ENCODE results near the gene VAV1.

Gene VAV1

DNA sequence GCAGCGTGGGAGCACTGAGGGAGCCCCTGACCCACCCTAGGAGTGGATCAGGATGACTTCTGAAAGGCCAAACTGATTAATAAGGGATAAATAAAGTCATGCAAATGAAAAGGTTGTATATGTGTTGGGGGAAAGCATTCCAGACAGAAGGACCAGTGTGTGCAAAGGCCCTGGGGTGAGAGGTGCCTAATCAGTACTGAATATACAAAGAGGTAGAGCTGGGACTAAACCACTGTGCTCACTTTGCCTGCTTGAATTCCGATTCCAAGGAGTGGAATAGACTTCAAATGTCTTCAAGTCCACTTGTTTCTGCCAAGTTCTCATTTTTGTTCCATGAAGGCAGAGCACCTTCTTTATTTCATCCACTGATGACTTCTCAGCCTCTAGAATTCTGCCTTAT is 82.2 kb downstream of the VAV1 start:
- Histone ChIP-seq H3K4me1 (ENCODE audit: insufficient read depth, low read length, severe bottlenecking) (no peaks in the 10 kb centered on the region), H3K27ac (ENCODE audit: low read depth, low read length, poor library complexity, severe bottlenecking) (no peak overlapping the region), H3K4me2 (ENCODE audit: low read length) (no peak overlapping the region), H4K20me1 (ENCODE audit: insufficient read depth, low read length) (no peaks in the 10 kb centered on the region), H3K9me3 (ENCODE audit: low read length) (no peaks in the 10 kb centered on the region), H3K9me2 (ENCODE audit: low read depth, low read length) (no peaks in the 10 kb centered on the region), H3F3A (ENCODE audit: insufficient read depth, low read length) (no peaks in the 10 kb centered on the region), H3K36me3 (ENCODE audit: insufficient read depth, low read length) (peaks cover 64% of the 10 kb centered on the region), H3K9ac (ENCODE audit: low read length) (no peak overlapping the region), H2AFZ (ENCODE audit: low read length) (no peak overlapping the region), H3K27me3 (ENCODE audit: insufficient read depth, low read length) (no peaks in the 10 kb centered on the region), H3K79me2 (ENCODE audit: insufficient read depth, low read length) (no peaks in the 10 kb centered on the region), H3K4me3 (ENCODE audit: low read depth, low read length, poor library complexity, severe bottlenecking) (no peak overlapping the region)
- no peak for TF ChIP-seq EZH2 (IDR thresholded peaks at IDR 0.05; ENCODE audit: borderline replicate concordance, low read length)
- TF ChIP-seq, protein P1, sequence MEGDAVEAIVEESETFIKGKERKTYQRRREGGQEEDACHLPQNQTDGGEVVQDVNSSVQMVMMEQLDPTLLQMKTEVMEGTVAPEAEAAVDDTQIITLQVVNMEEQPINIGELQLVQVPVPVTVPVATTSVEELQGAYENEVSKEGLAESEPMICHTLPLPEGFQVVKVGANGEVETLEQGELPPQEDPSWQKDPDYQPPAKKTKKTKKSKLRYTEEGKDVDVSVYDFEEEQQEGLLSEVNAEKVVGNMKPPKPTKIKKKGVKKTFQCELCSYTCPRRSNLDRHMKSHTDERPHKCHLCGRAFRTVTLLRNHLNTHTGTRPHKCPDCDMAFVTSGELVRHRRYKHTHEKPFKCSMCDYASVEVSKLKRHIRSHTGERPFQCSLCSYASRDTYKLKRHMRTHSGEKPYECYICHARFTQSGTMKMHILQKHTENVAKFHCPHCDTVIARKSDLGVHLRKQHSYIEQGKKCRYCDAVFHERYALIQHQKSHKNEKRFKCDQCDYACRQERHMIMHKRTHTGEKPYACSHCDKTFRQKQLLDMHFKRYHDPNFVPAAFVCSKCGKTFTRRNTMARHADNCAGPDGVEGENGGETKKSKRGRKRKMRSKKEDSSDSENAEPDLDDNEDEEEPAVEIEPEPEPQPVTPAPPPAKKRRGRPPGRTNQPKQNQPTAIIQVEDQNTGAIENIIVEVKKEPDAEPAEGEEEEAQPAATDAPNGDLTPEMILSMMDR (IDR thresholded peaks at IDR 0.05; ENCODE audit: low read length): no peak

DNA sequence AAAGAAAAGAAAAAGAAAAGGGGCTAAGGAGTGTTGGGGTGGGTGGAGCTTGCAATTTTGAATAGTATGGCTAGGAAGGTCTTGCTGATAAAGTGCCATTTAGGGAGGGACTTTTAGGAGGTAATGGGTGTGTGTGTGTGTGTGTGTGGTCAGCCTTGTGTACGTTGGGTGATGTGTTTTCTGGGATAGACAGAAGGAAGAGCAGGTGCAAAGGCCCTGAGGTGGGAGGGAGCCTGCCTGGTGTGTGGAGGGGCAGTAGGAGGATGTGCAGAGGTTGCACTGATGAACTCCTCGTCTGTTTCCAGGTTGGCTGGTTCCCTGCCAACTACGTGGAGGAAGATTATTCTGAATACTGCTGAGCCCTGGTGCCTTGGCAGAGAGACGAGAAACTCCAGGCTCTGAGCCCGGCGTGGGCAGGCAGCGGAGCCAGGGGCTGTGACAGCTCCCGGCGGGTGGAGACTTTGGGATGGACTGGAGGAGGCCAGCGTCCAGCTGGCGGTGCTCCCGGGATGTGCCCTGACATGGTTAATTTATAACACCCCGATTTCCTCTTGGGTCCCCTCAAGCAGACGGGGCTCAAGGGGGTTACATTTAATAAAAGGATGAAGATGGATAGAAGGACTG is 84.4 kb downstream of the VAV1 start:
- no peaks in the 10 kb centered on the region for H3K27me3 ChIP-seq (ENCODE audit: insufficient read depth, low read length)
- TF ChIP-seq, protein P1 (IDR thresholded peaks at IDR 0.05; ENCODE audit: low read length): no peak
- TF ChIP-seq EZH2 (IDR thresholded peaks at IDR 0.05; ENCODE audit: borderline replicate concordance, low read length): no peak
- no peaks in the 10 kb centered on the region for H3K79me2 ChIP-seq (ENCODE audit: insufficient read depth, low read length)
- H4K20me1 ChIP-seq (ENCODE audit: insufficient read depth, low read length): no peaks in the 10 kb centered on the region
- H2AFZ ChIP-seq (ENCODE audit: low read length): no peak overlapping the region
- no peaks in the 10 kb centered on the region for H3K4me1 ChIP-seq (ENCODE audit: insufficient read depth, low read length, severe bottlenecking)
- H3K36me3 ChIP-seq (ENCODE audit: insufficient read depth, low read length): peaks cover 49% of the 10 kb centered on the region
- no peak overlapping the region for H3K9ac ChIP-seq (ENCODE audit: low read length)
- no peak overlapping the region for H3K4me3 ChIP-seq (ENCODE audit: low read depth, low read length, poor library complexity, severe bottlenecking)
- no peak overlapping the region for H3K27ac ChIP-seq (ENCODE audit: low read depth, low read length, poor library complexity, severe bottlenecking)
- no peaks in the 10 kb centered on the region for H3K9me2 ChIP-seq (ENCODE audit: low read depth, low read length)
- H3F3A ChIP-seq (ENCODE audit: insufficient read depth, low read length): no peaks in the 10 kb centered on the region
- H3K9me3 ChIP-seq (ENCODE audit: low read length): no peaks in the 10 kb centered on the region
- H3K4me2 ChIP-seq (ENCODE audit: low read length): no peak overlapping the region

DNA sequence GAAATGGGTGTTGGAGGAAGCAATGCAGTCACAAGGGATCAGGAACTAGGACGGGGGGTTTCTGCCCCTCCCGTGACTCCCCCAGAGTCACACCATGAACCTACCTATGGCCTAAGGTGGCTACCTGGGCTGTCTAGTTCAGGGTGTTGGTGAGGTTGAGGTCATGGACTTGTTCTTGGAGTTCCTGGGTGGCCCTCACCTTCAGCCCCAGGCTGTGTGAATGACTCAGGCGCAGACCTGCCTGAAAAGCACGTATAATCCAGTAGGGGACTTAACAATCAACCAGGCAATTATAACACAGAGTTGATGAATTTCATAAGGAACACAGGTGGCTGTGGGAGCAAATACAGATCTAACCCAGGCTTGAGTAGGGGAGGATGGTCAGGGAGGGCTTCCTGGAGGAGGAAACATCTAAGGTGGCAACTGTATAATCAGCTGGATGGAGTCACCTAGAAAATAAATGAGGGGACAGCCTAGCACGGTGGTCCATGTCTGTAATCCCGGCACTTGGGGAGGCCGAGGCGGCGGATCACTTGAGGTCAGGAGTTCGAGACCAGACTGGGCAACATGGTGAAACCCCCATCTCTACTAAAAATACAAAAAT is 89.3 kb downstream of the VAV1 start:
- Histone ChIP-seq H4K20me1 (ENCODE audit: insufficient read depth, low read length) (no peaks in the 10 kb centered on the region), H3K4me3 (ENCODE audit: low read depth, low read length, poor library complexity, severe bottlenecking) (no peak overlapping the region), H3K27ac (ENCODE audit: low read depth, low read length, poor library complexity, severe bottlenecking) (no peak overlapping the region), H3K27me3 (ENCODE audit: insufficient read depth, low read length) (no peaks in the 10 kb centered on the region), H3K4me2 (ENCODE audit: low read length) (no peak overlapping the region), H3K9me2 (ENCODE audit: low read depth, low read length) (no peaks in the 10 kb centered on the region), H3K9me3 (ENCODE audit: low read length) (no peaks in the 10 kb centered on the region), H3K36me3 (ENCODE audit: insufficient read depth, low read length) (peaks cover 8% of the 10 kb centered on the region), H3K9ac (ENCODE audit: low read length) (no peak overlapping the region), H3K4me1 (ENCODE audit: insufficient read depth, low read length, severe bottlenecking) (peaks cover 4% of the 10 kb centered on the region), H3K79me2 (ENCODE audit: insufficient read depth, low read length) (no peaks in the 10 kb centered on the region), H3F3A (ENCODE audit: insufficient read depth, low read length) (no peaks in the 10 kb centered on the region), H2AFZ (ENCODE audit: low read length) (no peak overlapping the region)
- no peak for TF ChIP-seq EZH2 (IDR thresholded peaks at IDR 0.05; ENCODE audit: borderline replicate concordance, low read length)
- TF ChIP-seq, protein P1 (IDR thresholded peaks at IDR 0.05; ENCODE audit: low read length): no peak
